BLaER1 treated with 17β-estradiol and CSF1 and Interleukin-3, amounts not matched to agents 10 nM and 100 nM (cell line): Measurements from ENCODE around the gene PIGR.
A peak's percentile ranks its signal among the peaks of the same experiment; 100 is the strongest.

Source experiments
- H3K27ac ChIP-seq, 11 experiments: shearing (Covaris generic); formaldehyde crosslinking; 2 replicates each; pipeline ENCODE4 v1.8.1; 2022
- H3K27me3 ChIP-seq, 11 experiments: shearing (Covaris generic); formaldehyde crosslinking; 2 replicates each; pipeline ENCODE4 v1.8.1; 2022
- H3K36me3 ChIP-seq, 11 experiments: shearing (Covaris generic); formaldehyde crosslinking; 2 replicates each; pipeline ENCODE4 v1.8.1; 2022
- H3K4me1 ChIP-seq, 10 experiments: shearing (Covaris generic); formaldehyde crosslinking; 2 replicates each; pipeline ENCODE4 v1.8.1; 2022
- H3K4me2 ChIP-seq, 11 experiments: shearing (Covaris generic); formaldehyde crosslinking; 2 replicates each; pipeline ENCODE4 v1.8.1; 2022
- H3K4me3 ChIP-seq, 10 experiments: shearing (Covaris generic); formaldehyde crosslinking; 2 replicates each; pipeline ENCODE4 v1.8.1; 2022
- H3K9ac ChIP-seq, 11 experiments: shearing (Covaris generic); formaldehyde crosslinking; 2 replicates each; pipeline ENCODE4 v1.8.1; 2022
- H3K9me3 ChIP-seq, 11 experiments: shearing (Covaris generic); formaldehyde crosslinking; replicated peaks in 1 of 11; 2 replicates each; pipeline ENCODE4 v1.8.1; 2022
- H4K20me1 ChIP-seq, 11 experiments: shearing (Covaris generic); formaldehyde crosslinking; 2 replicates each; pipeline ENCODE4 v1.8.1; 2022
- Cebpa-rat ChIP-seq, 11 experiments: shearing (Covaris generic); IDR thresholded peaks; 2 replicates each; pipeline ENCODE4 v1.8.1; 2022

The PIGR gene

DNA sequence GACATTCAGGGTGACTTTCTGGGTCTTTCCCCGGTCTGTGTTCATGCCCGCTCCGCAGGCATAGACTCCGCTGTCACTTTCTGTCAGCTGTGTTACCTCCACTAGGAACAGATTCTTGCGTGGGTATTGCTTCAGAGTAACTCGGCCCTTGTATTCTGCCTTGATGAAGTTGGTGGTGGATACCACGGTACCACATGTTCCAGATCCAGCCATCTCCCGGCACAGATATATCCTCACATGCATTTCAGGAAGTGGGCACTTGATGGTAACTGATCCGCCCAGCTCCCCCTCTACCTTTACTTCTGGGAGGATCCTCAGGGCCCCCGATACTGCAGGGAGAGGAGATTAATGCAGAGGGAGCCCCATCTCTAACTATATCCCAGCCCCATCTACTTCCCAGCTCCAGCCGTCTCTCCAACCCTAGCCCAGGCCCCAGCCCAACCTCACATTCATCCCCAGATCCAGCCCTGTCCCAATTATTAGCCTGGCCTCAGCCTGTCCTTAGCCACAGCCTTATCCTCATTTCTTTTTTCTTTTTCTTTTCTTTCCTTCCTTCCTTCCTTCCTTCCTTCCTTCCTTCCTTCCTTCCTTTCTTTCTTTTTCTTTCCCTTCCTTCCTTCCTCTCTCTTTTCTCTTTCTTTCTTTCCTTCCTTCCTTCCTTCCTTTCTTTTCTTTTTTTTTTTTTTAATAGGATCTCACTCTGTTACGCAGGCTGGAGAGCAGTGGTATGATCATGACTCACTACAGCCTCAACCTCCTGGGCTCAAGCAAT lies 32.3 kb downstream of the PIGR start:
- Histone ChIP-seq H3K4me1 (peaks cover 79 to 89% (median 86%) of the 10 kb centered on the region in 10 experiments), H3K27me3 (peaks cover 19 to 21% (median 21%) of the 10 kb centered on the region in 11 experiments), H3K4me3 (no peak overlapping the region), H3K36me3 (peaks cover 5 to 84% (median 31%) of the 10 kb centered on the region in 11 experiments; a peak in 17 of 22 replicates), H3K27ac (peak overlapping the region in 8 of 11 experiments; percentile 19 to 50 (median 40); a peak in 13 of 22 replicates), H3K9me3 (no peaks in the 10 kb centered on the region), H3K4me2 (peak overlapping the region; percentile 23 to 97 (median 76); a peak in 21 of 22 replicates), H4K20me1 (peaks cover 0 to 46% (median 22%) of the 10 kb centered on the region in 11 experiments; a peak in 18 of 22 replicates), H3K9ac (0 out of 22 replicates have a peak overlapping the region, but pooled peaks of 3 of the 11 experiments have one; percentile 4 to 28 (median 20))
- no peak for TF ChIP-seq Cebpa-rat (IDR thresholded peaks at IDR 0.05)

DNA sequence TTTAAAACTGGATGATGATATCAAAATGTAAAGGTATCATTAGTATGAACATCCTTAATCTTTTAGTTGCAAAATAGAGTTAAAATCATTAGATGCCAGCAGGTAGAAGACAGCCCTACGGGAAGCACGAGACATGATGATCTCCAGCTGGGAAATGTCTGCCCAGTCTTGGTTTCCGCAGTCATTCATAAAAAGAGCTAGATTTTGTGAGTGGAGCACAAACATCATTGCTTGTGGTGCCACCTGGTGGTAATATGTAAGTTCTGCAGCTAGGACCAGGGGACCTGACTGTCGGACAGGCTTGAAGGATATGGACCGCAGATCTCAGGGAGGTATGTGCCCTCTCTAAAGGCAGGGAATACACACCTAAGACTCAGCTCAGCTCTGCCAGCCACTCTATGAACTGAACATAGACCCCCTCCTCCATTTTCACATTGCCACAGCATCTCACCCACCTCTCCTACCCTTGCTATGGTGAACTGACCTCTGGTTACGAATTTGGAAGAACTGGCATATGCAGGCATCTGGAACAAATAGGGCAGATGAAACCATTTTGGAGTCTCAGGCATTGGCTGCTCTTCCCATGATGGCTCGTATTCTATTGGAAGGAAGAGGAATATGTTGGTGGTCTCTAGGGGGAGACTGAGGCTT lies 33.7 kb downstream of the PIGR start:
- Histone ChIP-seq H3K4me2 (peak overlapping the region; percentile 1 to 97 (median 39); a peak in 14 of 22 replicates), H3K27me3 (peaks cover 28 to 35% (median 34%) of the 10 kb centered on the region in 11 experiments)

DNA sequence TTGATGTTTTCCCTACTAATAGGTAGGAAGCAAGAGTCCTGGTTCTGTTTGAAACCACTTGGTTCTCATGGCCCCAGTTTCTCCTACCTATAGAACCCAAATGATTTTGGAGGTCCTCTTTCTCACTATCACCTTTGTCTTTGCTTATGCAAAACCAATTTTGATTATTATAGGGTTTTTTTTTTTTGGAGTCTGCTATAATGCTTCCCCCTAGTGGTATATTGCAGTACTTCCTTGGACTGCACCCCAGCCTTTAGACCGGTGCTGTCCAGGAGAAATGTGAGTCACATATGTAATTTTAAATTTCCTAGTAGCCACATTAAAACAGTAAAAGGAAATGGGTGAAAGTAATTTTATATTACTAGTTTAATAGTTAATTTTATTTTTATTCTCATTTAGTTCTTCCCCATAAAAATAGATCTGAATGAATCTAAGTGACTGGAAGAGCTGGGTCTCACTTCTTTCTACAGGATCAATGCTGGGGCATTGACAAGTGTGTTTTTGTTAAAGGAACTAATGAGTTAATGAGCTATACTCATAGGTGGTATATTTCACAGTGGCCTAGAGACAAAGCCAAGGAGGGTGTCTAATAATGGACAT lies 35.1 kb downstream of the PIGR start:
- H3K27me3 ChIP-seq = peaks cover 28 to 39% (median 35%) of the 10 kb centered on the region in 11 experiments
- no peak for TF ChIP-seq Cebpa-rat (IDR thresholded peaks at IDR 0.05)
- no peak overlapping the region for H3K9ac ChIP-seq
- no peaks in the 10 kb centered on the region for H3K9me3 ChIP-seq
- H3K36me3 ChIP-seq = peaks cover 5 to 80% (median 42%) of the 10 kb centered on the region in 11 experiments; a peak in 17 of 22 replicates
- peaks cover 0 to 46% (median 28%) of the 10 kb centered on the region in 11 experiments; a peak in 18 of 22 replicates for H4K20me1 ChIP-seq
- no peak overlapping the region for H3K4me3 ChIP-seq
- peaks cover 59 to 77% (median 65%) of the 10 kb centered on the region in 10 experiments for H3K4me1 ChIP-seq
- H3K4me2 ChIP-seq = peak overlapping the region in 2 of 11 experiments; percentile 10 to 37; a peak in 2 of 22 replicates
- no peak overlapping the region for H3K27ac ChIP-seq

More for the DNA sequence above, 33.7 kb downstream of the PIGR start:
- Histone ChIP-seq H3K9ac (no peak overlapping the region), H4K20me1 (peaks cover 0 to 46% (median 27%) of the 10 kb centered on the region in 11 experiments; a peak in 18 of 22 replicates), H3K4me1 (peaks cover 67 to 80% (median 72%) of the 10 kb centered on the region in 10 experiments), H3K9me3 (no peaks in the 10 kb centered on the region), H3K27ac (peak overlapping the region in 4 of 11 experiments; percentile 5 to 50 (median 38); a peak in 5 of 22 replicates), H3K4me3 (no peak overlapping the region), H3K36me3 (peaks cover 5 to 85% (median 42%) of the 10 kb centered on the region in 11 experiments; a peak in 17 of 22 replicates)
- TF ChIP-seq Cebpa-rat (IDR thresholded peaks at IDR 0.05) = no peak

DNA sequence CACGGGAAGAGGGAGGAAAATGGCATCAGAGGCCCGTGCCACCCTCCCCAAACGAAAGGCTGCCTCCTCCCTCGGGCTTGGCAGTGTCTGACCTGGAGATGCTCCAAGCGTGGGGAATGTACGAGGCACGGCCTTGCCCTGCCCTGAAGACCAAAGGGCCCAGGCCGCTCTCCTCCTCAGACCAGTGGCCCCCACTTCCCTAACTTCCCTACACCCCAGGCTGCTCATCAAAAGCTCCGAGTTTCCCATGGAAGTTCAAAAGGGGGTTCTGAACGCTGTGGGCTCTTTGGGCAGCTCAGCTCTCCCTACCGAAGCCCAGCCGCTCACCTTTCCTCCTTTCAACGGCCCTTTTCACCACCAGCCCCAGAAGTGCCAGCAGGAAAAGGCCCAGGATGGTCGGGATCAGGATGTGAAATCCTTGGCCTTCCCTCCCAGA lies 36.4 kb downstream of the PIGR start:
- Histone ChIP-seq H3K9me3 (no peaks in the 10 kb centered on the region), H3K27me3 (peaks cover 28 to 39% (median 35%) of the 10 kb centered on the region in 11 experiments), H3K4me3 (peak overlapping the region; percentile 44 to 66 (median 50)), H3K9ac (peak overlapping the region in 9 of 11 experiments; percentile 7 to 71 (median 44); a peak in 10 of 22 replicates), H3K36me3 (peaks cover 6 to 78% (median 45%) of the 10 kb centered on the region in 11 experiments; a peak in 20 of 22 replicates), H4K20me1 (peaks cover 0 to 46% (median 28%) of the 10 kb centered on the region in 11 experiments; a peak in 18 of 22 replicates), H3K4me1 (peaks cover 57 to 77% (median 64%) of the 10 kb centered on the region in 10 experiments), H3K27ac (peak overlapping the region in 1 of 11 experiments; percentile 15; a peak in 1 of 22 replicates), H3K4me2 (peak overlapping the region; percentile 69 to 95 (median 83))
- no peak for TF ChIP-seq Cebpa-rat (IDR thresholded peaks at IDR 0.05)

DNA sequence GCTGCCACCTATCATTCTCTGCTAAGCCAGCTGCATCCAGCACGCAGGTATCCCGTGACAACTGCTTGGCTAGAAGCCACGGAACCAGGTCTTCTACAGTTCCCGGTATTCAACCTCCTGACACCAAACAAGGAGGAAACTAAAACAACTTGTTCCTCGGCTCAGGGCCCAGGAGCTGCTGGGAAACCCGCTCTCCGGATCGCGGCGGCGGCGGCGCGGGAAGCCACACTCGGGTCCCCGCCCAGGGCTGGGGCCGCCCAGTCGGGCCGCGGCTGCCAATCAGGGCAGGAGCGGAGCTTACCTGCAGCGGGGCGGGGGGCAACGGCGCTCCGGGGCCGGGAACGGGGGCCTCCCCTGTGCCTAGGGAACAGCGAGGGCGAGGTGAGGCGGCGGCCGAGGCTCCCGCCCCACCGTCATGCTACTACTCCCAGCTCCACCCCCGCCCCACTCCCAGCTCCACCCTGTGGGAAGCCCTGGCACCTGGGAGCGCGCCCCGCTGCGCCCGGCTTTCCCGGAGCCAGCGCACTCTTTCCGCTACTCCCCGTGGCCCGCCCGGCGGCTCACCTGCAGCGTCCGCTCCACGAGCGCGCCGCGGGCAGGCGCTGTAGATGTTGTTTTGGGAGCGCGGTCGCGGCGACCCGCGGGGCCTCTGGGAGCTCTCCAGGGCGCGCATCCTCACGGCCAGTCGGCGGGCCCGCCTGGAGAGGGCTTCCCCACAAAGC lies 36.9 kb downstream of the PIGR start:
- peaks cover 0 to 42% (median 28%) of the 10 kb centered on the region in 11 experiments; a peak in 18 of 22 replicates for H4K20me1 ChIP-seq
- H3K9me3 ChIP-seq = no peaks in the 10 kb centered on the region
- no peak for TF ChIP-seq Cebpa-rat (IDR thresholded peaks at IDR 0.05)
- peaks cover 52 to 71% (median 60%) of the 10 kb centered on the region in 10 experiments for H3K4me1 ChIP-seq
- peaks cover 28 to 39% (median 35%) of the 10 kb centered on the region in 11 experiments for H3K27me3 ChIP-seq
- peak overlapping the region; percentile 69 to 95 (median 83) for H3K4me2 ChIP-seq
- H3K4me3 ChIP-seq = peak overlapping the region; percentile 44 to 66 (median 50)
- H3K36me3 ChIP-seq = peaks cover 12 to 78% (median 51%) of the 10 kb centered on the region in 11 experiments; a peak in 20 of 22 replicates
- H3K9ac ChIP-seq = peak overlapping the region in 10 of 11 experiments; percentile 7 to 71 (median 44); a peak in 14 of 22 replicates
- H3K27ac ChIP-seq = peak overlapping the region in 1 of 11 experiments; percentile 15; a peak in 1 of 22 replicates

DNA sequence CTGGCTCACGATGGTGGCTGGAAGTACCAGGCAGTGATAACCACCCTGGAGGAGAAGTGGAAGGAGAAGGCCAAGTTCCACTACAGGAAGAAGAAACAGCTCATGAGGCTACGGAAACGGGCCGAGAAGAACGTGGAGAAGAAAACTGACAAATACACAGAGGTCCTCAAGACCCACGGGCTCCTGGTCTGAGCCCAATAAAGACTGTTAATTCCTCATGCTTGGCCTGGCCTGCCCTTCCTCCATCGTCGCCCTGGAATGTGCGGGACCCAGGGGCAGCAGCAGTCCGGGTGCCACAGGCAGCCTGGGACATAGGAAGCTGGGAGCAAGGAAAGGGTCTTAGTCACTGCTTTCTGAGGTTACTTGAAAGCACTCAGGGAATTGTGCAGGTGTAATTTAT lies 38.2 kb downstream of the PIGR start:
- Histone ChIP-seq H3K27me3 (peaks cover 28 to 39% (median 35%) of the 10 kb centered on the region in 11 experiments), H3K4me1 (peaks cover 40 to 59% (median 47%) of the 10 kb centered on the region in 10 experiments), H3K27ac (no peak overlapping the region), H4K20me1 (peaks cover 0 to 42% (median 28%) of the 10 kb centered on the region in 11 experiments; a peak in 18 of 22 replicates), H3K9ac (no peak overlapping the region), H3K4me2 (no peak overlapping the region), H3K9me3 (no peaks in the 10 kb centered on the region), H3K36me3 (peaks cover 22 to 81% (median 61%) of the 10 kb centered on the region in 11 experiments; a peak in 21 of 22 replicates), H3K4me3 (no peak overlapping the region)
- no peak for TF ChIP-seq Cebpa-rat (IDR thresholded peaks at IDR 0.05)

DNA sequence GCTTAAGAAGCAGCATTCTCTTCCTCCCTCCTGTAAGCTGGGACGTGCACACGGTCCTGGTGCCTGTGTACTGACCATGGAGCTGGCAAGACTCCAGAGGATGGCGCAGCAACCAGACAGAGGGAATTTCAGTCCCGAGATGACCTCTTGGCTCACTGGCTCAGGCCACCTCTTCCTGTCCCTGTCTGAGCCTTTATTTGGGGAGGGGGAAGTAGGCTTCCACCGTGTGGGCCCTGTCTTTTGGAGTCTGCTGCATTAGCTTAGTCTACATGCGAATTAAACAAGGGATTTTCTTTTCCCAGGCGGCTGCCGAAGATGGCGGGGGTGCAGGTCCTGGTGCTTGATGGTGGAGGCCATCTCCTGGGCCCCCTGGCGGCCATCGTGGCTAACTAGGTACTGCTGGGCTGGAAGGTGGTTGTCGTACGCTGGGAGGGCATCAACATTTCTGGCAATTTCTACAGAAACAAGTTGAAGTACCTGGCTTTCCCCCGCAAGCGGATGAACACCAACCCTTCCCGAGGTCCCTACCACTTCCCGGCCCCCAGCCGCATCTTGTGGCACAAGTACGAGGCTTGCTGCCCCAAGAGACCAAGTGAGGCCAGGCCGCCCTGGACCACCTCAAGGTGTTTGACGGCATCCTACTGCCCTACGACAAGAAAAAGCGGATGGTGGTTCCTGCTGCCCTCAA lies 38.8 kb downstream of the PIGR start:
- TF ChIP-seq Cebpa-rat (IDR thresholded peaks at IDR 0.05) = no peak
- peaks cover 28 to 39% (median 35%) of the 10 kb centered on the region in 11 experiments for H3K27me3 ChIP-seq
- H3K4me1 ChIP-seq = peaks cover 36 to 53% (median 42%) of the 10 kb centered on the region in 10 experiments

More for the DNA sequence above, 38.8 kb downstream of the PIGR start:
- Histone ChIP-seq H3K9me3 (no peaks in the 10 kb centered on the region), H3K9ac (no peak overlapping the region), H3K27ac (no peak overlapping the region), H3K4me2 (peak overlapping the region in 3 of 11 experiments; percentile 20 to 29 (median 20); a peak in 6 of 22 replicates), H3K4me3 (no peak overlapping the region), H3K36me3 (peaks cover 25 to 83% (median 65%) of the 10 kb centered on the region in 11 experiments; a peak in 21 of 22 replicates), H4K20me1 (peaks cover 0 to 42% (median 28%) of the 10 kb centered on the region in 11 experiments; a peak in 18 of 22 replicates)
